CD4-positive, alpha-beta T cell treated with Interferon alpha-2 for 1 hour (primary cell): Measurements from ENCODE around the gene MAVS.

Experiments used
- DNase-seq, 2 donors: peaks; one replicate each; pipeline ENCODE4 v3.0.0-alpha.2; 2020 to 2022

The MAVS gene

GRCh38 chr20:3846740-3847428 lies at the start of gene MAVS:
TSS of gene MAVS (plus strand) at chr20:3846834. CDS start at chr20:3854625, 7,791 bp downstream.
- peak; percentile 82 to 87 for DNase-seq

DNA sequence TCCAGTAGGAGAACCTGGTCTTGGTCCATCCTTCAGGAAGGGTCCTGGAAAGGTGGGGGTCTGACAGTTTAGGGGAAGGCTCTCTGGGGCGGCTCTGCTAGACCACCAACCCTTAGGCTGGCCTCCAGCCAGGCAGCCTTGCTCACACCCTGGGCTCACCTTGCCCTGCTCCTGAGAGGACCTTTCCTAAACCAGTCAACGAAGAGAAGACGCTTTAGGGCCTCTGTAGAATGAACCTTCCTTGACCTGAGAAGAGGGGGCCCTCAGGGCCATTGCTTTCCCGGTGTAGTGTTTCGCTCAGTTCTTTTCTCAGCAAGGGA lies 49.4 kb upstream of the MAVS start:
- DNase-seq, result no peak

GRCh38 chr20:3797592-3798372 lies 48.9 kb upstream of the MAVS start:
- peak in 1 of 2 donors; percentile 67 for DNase-seq

- DNase-seq, result no peak
These were observed 48.3 kb upstream of the MAVS start for GRCh38 chr20:3798373-3798768.

- DNase-seq, result no peak
These were observed 47.8 kb upstream of the MAVS start for GRCh38 chr20:3798908-3799248.

- no peak for DNase-seq
These were observed 46.3 kb upstream of the MAVS start for GRCh38 chr20:3800256-3800877.

DNA sequence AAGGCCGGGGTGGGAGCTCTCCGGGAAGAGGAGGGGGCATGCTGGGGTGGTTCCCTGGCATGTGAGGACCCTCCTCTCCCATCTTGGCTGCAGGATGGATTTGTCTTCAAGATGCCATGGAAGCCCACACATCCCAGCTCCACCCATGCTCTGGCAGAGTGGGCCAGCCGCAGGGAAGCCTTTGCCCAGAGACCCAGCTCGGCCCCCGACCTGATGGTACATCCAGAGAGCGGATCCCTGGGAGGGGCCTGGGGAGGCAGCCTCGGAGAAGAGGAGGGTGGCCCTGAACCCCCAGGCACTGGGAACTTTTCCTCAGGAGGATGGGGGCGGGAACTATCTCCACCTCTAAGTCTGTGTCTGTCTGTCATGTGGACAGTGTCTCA lies 45.8 kb upstream of the MAVS start:
- DNase-seq, result no peak

- DNase-seq, result no peak
These were observed 45.3 kb upstream of the MAVS start for GRCh38 chr20:3801299-3801698.

- DNase-seq, result no peak
These were observed 44.8 kb upstream of the MAVS start for GRCh38 chr20:3801846-3802245.

GRCh38 chr20:3802524-3803239 lies 44.0 kb upstream of the MAVS start:
- DNase-seq, result no peak

DNA sequence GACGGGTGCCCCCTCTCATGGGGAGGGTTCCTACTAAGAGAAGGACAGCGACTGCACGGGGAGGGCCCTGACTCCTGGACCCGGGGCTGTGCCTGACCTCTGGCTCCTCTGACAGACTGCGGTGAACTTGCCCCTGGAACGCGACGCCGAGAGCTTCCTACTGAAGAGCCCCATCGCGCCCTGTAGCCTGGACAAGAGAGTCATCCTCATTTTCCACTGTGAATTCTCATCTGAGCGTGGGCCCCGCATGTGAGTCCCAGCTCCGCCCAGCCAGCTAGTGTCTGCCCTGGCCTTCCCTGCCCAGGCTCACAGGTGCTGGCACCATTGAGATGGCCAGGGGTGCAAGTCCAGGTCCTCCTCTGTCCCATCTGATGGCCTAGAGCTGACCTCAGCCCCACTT lies 43.3 kb upstream of the MAVS start:
- no peak for DNase-seq

- DNase-seq, result no peak
These were observed 42.8 kb upstream of the MAVS start for GRCh38 chr20:3803854-3804253.

- no peak for DNase-seq
These were observed 42.3 kb upstream of the MAVS start for GRCh38 chr20:3804254-3804751.

- no peak for DNase-seq
These were observed 41.9 kb upstream of the MAVS start for GRCh38 chr20:3804781-3805180.

DNA sequence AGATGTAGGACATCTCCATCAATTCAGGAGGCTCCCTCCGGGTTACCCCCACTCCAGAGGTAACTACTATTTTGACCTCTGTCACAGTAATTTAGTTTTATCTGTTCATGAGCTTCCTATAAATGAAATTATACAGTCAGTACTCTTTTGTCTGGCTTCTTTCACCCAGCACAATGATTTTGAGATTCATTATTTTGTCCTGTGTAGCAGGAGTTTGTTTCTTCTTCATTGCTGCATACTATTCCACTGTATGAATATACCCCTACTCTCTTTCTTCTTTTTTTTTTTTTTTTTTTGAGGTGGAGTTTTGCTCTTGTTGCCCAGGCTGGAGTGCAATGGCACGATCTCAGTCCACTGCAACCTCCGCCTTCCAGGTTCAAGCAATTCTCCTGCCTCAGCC lies 38.1 kb upstream of the MAVS start:
- DNase-seq, result no peak

- DNase-seq, result peak; percentile 89 to 91
These were observed 35.0 kb upstream of the MAVS start for GRCh38 chr20:3811467-3812258.

- DNase-seq, result no peak
These were observed 34.4 kb upstream of the MAVS start for GRCh38 chr20:3812259-3812681.

GRCh38 chr20:3812975-3813847 lies 33.4 kb upstream of the MAVS start:
- DNase-seq, result no peak

DNA sequence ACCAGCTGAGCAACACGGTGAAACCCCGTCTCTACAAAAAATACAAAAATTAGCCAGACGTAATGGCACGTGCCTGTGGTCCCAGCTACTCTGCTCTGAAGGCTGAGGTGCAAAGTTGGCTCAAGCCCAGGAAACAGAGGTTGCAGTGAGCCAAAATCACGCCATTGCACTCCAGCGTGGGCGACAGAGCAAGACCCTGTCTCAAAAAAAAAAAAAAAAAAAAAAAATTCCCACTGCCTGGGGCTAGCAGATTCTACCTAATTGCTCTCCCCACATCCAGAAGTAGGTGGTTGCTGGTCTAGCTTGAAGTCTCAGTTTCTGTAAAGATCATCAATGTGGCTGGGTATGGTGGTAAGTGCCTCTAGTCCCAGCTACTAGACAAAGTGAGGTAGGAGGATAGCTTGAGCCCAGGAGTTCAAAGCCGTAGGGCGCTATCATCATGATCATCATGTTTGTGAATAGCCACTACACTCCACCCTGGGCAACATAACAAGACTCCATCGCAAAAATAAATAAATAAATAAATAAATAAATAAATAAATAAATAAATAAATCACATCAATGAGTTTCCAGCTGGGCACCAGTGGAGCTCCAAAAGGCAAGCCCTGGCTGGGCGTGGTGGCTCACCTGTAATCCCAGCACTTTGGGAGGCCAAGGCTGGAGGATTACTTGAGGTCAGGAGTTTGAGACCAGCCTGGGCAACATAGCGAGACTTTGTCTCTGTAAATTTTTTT lies 32.6 kb upstream of the MAVS start:
- peak in 1 of 2 donors; percentile 37 for DNase-seq

DNA sequence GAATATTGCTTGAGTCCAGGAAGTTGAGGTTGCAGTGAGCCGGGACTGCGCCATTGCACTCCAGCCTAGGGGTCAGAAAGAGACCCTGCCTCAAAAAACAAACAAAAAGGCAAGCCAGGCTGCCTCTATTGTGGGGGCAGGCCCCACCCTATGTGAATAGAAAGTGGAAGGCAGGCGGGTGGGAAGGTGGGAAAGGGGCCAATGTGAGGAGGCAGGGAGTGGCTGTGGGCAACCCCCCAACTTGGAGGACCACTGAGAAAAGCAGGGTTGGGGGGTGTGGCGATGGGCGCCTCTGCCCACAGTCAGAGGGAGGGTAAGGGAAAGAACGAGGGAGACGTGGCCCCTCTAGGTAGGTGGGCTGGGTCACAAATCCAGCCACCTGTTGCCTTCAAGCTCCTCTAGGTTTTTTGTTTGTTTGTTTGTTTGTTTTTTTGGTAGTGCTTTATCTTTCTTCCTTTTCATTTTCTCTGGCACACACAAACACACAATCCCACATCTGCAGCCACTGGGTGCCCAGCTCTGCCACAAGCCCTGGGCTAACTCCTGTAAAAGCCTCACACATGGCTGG lies 31.6 kb upstream of the MAVS start:
- no peak for DNase-seq
